ENCODE results near the gene KLHL17.
A peak's percentile ranks its signal among the peaks of the same experiment; 100 is the strongest.

KLHL17 gene

DNA sequence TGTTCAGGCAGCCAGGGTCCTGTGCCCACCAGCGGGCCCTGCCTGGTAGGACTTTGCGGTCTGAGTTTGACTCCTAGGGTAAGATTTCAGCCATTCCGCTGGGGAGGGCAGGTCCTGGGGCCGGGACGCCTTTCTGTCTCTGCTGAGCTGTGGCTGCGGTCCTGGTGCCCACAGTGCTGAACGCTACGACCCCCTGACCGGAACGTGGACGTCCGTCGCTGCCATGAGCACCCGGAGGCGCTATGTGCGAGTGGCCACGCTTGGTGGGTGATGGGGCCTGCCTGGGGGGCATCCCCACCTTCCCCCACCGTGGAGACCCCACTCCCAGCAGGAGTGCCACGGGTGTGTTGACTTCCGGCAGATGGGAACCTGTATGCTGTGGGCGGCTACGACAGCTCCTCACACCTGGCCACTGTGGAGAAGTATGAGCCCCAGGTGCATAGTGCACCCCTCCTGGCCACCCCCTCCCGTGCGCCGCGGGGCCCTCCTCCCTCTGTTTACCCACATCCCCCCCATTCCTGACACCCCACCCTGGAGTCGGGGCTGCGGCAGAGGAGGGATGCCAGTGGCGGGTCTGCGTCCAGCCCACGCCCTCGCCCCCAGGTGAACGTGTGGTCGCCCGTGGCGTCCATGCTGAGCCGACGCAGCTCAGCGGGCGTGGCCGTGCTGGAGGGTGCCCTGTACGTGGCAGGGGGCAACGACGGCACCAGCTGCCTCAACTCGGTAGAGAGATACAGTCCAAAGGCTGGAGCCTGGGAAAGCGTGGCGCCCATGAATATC lies 3.6 kb downstream of the KLHL17 start:
- H3K4me3 ChIP-seq = no peak overlapping the region

DNA sequence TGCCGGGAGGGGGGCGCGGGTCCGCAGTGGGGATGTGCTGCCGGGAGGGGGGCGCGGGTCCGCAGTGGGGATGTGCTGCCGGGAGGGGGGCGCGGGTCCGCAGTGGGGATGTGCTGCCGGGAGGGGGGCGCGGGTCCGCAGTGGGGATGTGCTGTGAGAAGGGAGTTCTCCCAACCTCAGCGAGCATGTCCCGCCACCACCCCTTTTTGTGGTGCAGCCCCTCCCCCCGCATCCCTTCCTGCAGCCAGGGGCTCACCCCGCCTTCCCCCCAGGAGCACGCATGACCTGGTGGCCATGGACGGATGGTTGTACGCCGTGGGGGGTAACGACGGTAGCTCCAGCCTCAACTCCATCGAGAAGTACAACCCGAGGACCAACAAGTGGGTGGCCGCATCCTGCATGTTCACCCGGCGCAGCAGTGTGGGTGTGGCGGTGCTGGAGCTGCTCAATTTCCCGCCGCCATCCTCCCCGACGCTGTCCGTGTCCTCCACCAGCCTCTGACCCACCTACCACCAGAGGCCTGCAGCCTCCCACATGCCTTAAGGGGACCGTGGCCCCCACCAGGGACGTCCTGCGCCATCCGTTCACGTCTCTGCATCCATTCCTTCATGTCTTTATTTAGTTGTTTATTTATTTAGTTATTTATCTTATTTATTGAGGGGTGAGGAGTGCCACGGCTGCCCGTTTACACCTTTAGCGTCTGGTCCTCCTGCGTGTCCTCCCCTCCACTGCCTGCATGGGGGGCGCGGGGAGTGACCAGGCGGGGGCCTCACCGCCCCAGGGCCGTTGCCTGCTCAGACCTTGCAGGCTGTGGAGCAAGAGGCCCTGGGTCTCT lies 4.5 kb downstream of the KLHL17 start:
- no peak overlapping the region for H3K4me3 ChIP-seq

More for the DNA sequence above, 3.6 kb downstream of the KLHL17 start:
- H3K27ac ChIP-seq = no peak overlapping the region

DNA sequence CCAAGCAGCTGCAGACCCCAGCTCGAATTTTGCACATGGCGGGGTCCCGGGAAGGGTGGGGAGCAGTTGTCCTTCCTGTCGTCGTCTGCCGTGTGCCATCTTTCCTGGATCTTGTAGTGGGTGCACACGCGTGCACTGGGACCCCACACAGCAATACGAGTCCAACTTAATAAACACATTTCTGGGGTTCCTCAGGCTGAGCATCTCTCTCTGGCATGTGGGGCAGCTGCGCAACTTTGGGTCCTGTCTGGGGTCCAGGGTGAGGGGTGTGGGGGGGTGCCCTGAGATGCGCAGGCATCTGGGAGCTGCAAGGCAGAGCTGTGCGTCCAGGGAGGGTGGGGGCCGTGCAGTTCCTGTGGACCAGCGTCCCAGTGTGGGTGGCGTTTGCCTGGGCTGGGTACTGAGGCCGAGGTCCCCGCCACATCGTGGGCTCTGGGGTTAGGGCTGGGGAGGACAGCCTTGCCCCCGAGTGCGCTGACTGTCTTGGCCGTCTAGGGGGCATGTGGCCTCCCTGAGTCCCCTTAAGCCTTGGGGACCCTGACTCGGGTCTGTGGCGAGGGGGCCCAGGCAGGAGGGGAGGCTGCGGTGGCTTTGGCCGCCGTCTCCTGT lies 5.2 kb downstream of the KLHL17 start:
- Histone ChIP-seq H3K27ac (peak overlapping the region in 19 of 21 experiments; percentile 79 to 98 (median 89)), H3K4me3 (peak overlapping the region; percentile 48 to 76 (median 61))

More for the DNA sequence above, 4.5 kb downstream of the KLHL17 start:
- no peak overlapping the region for H3K27ac ChIP-seq

DNA sequence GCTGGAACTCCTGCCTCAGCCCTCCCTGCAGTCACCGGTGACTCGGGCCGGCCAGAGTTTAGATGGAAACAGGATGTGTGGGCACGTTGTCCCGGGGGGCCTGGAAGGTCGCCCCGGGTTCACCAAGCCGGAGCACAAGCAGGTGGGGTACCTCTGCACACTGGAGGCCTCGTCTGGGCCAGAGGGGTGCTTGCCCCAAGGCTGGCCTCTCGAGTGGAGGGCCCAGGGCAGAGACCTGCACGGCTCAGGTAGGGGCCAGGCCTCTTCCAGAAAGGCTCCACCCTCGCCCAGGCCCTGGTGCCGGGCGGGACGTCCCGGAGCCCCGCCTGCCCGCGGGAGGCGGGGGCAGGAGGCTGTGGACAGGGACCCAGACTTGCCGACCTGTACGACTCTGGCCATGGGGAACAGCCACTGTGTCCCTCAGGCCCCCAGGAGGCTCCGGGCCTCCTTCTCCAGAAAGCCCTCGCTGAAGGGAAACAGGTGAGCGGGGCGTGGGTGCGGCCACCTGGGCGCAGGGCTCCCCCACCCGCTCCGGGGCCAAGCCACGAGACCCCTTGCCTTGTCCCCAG lies 5.8 kb downstream of the KLHL17 start, which contains the start of gene PLEKHN1:
PLEKHN1 (plus strand) TSS at position 348 of the 569 bp plus-strand sequence; CDS start at position 398, 50 bp downstream.
- H3K27ac ChIP-seq = peak within 1 kb of the TSS; percentile 42 to 98 (median 89)

DNA sequence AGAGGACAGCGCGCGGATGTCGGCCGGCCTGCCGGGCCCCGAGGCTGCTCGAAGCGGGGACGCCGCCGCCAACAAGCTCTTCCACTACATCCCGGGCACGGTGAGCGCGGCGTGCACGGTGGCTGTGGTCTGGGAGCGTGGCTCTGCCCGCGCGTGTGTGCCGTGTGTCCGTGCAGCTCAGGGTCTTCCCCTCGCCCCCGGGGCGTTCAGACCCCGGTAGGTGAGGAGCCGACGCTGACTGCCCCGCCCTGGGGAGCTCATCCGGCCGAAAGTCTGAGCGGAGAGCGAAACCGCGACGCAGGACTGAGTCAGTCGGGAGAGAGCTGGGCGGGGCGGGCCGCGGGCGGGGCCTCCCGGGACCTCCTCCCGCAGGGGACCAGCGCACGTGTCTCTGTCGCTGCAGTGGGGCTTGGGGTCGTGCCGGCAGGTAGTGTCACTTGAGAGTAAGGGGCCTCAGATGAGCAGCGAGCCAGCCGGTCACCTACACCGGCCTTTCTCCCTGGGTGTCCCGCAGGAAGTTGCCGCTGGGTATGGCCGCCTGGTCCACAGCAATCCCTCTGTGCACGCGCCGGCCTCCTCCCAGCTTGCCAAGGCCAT lies 6.4 kb downstream of the KLHL17 start:
- peak overlapping the region; percentile 48 to 76 (median 61) for H3K4me3 ChIP-seq
- peak overlapping the region; percentile 42 to 98 (median 89) for H3K27ac ChIP-seq

More for the DNA sequence above, 5.8 kb downstream of the KLHL17 start, which contains the start of gene PLEKHN1:
- peak within 1 kb of the TSS; percentile 48 to 76 (median 61) for H3K4me3 ChIP-seq

DNA sequence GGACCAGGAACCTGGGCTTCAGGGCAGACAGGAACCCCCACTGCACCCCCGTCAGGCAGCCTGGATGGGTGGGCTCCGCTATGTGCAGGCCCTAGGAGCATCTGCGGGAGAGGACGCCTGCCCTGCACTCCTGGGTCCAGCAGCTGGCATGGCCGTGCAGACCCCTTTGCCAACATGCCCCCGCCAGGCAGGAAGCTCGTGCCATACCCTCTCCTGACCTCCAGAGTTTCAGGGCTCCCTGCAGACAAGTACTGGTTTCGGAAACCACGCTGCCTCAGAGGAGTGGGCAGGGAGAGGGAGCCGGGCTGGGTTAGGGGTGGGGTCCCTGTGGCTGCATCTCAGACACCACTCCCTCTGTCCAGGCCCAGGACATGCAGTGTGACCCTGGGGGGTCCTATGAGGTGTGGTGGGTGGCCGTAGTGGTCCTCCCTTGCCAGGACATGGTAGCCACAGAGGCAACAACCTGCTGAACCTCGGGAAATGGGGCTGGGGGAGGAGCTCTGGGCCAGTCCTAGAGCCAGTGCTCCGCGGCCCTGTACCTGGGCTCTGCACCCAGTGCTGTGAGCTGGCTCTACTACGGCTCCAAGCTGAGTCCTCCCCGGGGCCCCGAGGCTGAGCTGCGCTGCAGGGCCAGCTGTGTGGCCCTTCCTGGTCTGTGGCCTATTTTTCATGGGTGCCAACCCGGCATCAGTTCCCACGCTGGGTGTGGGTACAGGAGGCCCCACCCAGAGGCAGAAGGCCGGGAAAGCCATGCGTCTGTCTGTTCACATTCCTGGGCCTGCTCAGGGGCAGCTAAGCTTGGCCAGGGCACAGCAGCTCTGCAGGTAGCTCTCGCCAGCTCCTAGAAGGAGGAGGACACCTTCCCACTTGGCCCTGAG lies 7.3 kb downstream of the KLHL17 start:
- peak overlapping the region in 17 of 21 experiments; percentile 0 to 98 (median 89) for H3K27ac ChIP-seq
- H3K4me3 ChIP-seq = peak overlapping the region; percentile 48 to 76 (median 61)

DNA sequence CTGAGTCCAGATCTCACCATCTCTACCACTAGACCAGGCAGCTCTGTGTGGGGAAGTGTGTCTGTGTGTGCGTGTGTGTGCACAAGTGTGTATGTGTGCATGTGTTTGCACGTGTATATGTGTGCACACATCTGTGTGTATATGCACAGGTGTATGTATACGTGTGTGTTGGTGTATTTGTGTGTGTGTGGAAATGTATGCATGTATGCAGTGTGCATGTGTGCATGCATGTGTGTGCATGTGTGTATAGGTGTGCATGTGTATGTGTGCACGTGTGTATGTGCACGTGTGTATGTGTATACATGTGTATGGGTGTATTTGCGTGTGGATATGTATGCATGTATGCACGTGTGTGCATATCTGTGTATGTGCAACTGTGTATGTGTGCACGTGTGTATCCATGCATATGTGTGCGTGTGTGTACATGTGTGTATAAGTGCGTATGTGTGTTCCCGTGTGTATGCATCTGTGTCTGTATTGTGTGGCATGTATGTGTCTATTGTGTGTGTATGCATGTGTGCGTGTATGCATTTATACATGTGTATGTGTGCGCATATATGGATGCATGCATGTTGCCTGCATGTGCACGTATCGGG lies 9.0 kb downstream of the KLHL17 start:
- H3K4me3 ChIP-seq = no peak overlapping the region

DNA sequence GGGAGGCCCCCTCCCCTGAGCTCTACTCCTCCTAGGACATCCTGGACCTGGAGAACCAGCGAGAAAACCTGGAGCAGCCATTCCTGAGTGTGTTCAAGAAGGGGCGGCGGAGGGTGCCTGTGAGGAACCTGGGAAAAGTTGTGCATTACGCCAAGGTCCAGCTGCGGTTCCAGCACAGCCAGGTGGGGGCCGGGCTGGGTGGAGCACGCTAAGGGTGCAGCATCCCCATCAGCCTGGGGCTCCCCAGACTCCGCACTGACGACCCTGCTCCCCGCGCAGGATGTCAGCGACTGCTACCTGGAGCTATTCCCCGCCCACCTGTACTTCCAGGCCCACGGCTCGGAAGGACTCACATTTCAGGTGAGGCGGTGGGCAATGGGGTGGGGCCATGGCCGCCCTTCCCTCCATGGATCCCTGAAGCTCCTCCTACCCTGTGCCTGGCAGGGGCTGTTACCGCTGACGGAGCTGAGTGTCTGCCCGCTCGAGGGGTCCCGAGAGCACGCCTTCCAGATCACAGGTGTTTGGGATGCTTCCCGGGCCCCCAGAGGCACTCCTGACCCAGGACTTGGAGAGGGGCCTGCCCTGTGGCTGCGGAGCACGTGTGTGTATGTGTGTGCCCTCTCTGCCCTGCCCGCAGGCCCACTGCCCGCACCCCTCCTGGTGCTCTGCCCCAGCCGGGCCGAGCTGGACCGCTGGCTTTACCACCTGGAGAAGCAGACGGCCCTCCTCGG lies 10.0 kb downstream of the KLHL17 start:
- H3K27ac ChIP-seq = peak overlapping the region in 2 of 21 experiments; percentile 5 to 12
- H3K4me3 ChIP-seq = peak overlapping the region in 1 of 7 experiments; percentile 7

More for the DNA sequence above, 9.0 kb downstream of the KLHL17 start:
- H3K27ac ChIP-seq = no peak overlapping the region

DNA sequence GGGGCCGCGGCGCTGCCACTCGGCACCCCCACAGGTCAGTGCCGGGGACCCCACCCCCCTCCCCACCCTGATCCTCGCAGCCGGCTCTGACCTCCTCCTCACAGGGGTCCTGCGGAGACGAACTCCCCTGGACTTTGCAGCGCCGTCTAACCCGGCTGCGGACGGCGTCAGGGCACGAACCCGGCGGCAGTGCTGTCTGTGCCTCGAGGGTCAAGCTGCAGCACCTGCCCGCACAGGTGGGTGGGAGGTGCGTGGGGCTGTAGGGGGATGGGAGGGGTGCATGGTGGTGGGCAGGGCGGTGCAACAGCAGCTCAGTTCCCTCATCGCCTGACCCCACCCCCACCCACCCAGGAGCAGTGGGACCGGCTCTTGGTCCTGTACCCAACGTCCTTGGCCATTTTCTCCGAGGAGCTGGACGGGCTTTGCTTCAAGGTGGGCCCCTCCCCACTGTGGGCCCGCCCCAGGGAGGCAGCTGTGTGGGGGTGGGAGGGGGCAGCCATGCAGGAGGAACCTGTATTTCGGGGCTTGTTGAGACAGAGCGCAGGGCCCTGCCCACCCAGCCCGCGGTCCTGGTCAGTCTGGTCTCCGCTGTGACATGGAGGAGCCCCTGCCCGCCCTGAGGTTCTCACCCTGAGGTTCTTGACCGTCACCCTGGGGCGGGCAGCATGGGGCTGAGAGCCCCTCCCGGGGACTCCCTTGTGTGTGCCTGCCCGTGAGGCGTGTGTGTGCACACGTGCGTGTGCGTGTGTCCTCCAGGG lies 10.8 kb downstream of the KLHL17 start:
- Histone ChIP-seq H3K4me3 (peak overlapping the region in 1 of 7 experiments; percentile 7), H3K27ac (peak overlapping the region in 2 of 21 experiments; percentile 5 to 12)

DNA sequence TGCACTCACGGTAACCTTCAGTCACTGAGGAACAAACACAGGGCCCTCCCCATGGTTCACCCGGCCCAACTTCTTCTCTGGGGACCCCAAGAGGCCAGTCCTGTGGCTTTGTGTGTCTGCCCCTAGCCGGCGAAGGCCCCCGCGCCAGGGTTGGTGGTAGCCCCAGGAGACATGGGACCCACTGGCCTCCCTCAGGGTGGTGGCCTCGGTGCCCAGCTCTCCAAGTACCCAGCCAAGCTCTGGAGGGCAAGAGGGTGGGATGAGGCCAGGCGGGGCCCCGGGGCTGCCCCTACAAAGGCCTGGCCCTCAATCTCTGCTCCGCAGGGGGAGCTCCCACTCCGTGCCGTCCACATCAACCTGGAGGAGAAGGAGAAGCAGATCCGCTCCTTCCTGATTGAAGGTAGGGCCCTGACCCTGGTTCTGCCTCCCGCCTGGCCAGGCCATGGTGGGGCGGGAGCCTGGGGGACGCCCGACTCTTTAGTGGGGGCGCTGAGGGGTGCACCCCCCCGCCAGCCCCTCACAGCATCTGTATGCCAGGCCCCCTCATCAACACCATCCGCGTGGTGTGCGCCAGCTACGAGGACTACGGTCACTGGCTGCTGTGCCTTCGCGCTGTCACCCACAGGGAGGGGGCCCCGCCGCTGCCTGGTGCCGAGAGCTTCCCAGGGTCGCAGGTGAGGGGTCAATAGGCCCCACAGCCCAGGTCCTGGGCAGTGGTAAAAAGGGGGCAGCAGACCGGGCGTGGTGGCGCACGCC lies 11.5 kb downstream of the KLHL17 start:
- H3K27ac ChIP-seq = peak overlapping the region in 2 of 21 experiments; percentile 28 to 34
- no peak overlapping the region for H3K4me3 ChIP-seq

DNA sequence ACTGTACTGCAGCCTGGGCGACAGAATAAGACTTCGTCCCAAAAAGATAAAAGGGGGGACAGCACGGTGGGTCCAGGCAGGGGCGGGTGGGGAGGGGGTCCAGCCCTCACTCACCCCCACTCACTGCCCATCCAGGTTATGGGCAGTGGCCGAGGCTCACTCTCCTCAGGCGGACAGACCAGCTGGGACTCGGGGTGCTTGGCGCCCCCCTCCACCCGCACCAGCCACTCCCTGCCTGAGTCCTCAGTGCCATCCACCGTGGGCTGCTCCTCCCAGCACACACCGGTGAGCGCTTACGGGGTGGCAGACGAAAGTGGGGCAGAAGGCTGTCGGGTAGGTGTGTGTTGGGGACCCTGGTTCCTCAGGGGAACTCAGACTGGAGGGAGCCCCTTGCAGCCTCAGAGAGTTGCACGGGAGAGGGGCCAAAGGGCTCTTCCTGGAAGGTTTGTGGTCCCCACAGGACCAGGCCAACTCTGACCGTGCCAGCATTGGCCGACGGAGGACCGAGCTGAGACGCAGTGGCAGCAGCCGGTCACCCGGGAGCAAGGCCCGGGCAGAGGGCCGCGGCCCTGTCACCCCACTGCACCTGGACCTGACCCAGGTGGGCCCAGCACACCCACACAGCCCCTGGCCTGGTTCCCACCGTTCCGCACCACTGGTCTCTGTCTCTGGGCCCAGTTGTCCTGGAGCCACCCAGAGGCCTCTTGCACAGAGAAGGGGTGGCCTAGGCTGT lies 12.5 kb downstream of the KLHL17 start:
- H3K27ac ChIP-seq = no peak overlapping the region
- H3K4me3 ChIP-seq = no peak overlapping the region

DNA sequence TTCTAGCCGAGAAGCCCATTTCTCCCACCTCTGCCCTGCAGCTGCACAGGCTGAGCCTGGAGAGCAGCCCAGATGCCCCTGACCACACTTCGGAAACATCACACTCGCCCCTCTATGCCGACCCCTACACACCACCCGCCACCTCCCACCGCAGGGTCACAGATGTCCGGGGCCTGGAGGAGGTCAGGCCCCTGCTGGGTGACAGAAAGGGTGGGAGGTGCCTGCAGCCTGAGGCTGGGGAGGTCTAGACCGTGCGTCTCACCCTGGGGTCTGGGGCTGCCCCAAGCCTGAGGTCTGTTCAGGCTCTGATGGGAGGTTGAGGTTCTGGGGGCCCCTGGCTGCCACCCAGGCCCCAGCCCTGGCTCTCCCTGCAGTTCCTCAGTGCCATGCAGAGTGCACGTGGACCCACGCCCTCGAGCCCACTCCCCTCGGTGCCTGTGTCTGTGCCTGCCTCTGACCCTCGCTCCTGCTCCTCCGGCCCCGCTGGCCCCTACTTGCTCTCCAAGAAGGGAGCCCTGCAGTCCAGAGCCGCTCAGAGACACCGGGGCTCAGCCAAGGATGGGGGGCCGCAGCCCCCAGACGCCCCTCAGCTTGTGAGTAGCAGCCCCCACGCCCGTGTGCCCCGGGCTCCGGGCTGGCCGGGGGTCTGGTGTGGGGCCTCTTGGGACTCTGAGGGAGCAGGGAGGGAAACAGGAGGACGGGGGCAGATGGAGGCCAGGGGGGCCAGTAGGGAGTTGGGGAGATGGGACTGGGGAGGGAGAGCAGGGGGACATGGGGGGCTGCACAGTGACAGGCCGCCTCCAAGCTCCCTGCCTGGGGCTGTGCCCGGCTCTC lies 13.3 kb downstream of the KLHL17 start:
- Histone ChIP-seq H3K4me3 (no peak overlapping the region), H3K27ac (no peak overlapping the region)

DNA sequence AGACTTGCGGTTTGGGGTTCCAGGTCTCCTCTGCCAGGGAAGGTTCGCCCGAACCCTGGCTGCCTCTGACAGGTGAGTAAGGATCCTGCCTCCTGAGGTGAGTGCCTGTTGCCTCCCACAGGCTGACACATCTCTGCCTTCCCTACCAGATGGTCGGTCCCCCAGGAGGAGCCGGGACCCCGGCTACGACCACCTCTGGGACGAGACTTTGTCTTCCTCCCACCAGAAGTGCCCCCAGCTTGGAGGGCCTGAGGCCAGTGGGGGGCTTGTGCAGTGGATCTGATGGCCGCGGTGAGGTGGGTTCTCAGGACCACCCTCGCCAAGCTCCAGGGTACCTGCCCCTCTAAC lies 13.9 kb downstream of the KLHL17 start:
- Histone ChIP-seq H3K27ac (no peak overlapping the region), H3K4me3 (no peak overlapping the region)

DNA sequence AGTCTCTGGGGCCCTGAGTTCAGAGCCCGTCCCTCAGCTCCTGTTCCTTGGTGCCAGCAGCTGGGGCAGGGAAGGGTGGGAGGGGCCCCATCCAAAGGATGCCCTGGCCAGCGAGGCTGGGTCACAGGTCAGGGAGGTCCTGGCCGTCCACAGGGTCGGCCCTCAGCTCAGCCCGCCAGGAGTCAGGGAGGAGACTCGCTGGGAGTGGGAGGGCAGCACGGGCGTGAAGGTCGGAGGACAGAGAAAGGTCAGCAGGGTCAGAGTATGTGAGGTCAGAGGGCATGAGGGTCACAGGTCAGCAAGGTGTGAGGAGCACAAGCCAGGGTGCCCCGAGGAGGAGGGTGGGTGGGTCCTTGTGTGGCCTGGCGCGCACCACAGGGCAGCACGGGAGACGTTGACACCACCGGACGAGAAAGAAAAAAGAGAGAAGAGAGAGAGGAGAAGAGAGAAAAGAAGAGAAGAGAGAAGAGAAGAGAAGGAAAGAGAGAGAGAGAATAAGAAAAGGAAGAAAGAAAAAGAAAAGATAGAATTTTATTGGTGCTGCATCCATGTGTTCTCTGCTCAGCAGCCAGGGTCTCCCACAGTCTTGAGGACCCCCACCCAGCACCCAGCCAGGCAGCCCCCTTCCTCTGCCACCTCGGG lies 14.4 kb downstream of the KLHL17 start:
- Histone ChIP-seq H3K4me3 (no peak overlapping the region), H3K27ac (no peak overlapping the region)

Data from skin epidermis (tissue), 12 donors.